HCT116 (cell line): ENCODE measurements around the gene TNNI2. TPM values are rescaled to one million over a fixed set of nuclear protein-coding genes. Genes with fewer than 3 reads are reported as not detected.

Experiments
- ATAC-seq: fragments of 200-7000 bp; cut with Tn5 transposase; 2 replicates; pipeline ENCODE4 v1.9.1; 2020; ENCODE audit warnings: mild to moderate bottlenecking, moderate library complexity
- BruUV-seq: library from RNA; stranded (reverse); fragments of 400-500 nt; replicated peaks from 2 replicates; lab custom pipeline; 2021; lab: Mats Ljungman, UMichigan
- CTCF ChIA-PET: fragments of 300-600 bp; sonication (Branson Sonifier 250); formaldehyde crosslinking; loops from one replicate; lab custom pipeline; 2021; ENCODE audit warnings: antibody characterized with exemption; lab: Charles Lee
- POLR2A ChIA-PET: fragments of 300-600, 350-600 bp; sonication (Branson Sonifier 250); formaldehyde crosslinking; loops from one replicate; lab custom pipeline; 2021; ENCODE audit warnings: antibody characterized with exemption; lab: Charles Lee
- RAD21 ChIA-PET, 2 experiments: fragments of 300-600 bp; sonication (Branson Sonifier 250); formaldehyde crosslinking; loops; one replicate each; lab custom pipeline; 2023; ENCODE audit warnings: low total read pairs in 2 of 2; ENCODE audit not compliant: uncharacterized antibody in 2 of 2, unreplicated experiment in 2 of 2, low non-redundant PET in 1 of 2; lab: Charles Lee
- DNase-seq: peaks from one replicate; pipeline ENCODE4 v3.0.0-alpha.2; 2010; ENCODE audit warnings: low read depth, low spot score
- H2AFZ ChIP-seq: fragments of 200-600 bp; shearing (Covaris generic), sonication (generic); 2 replicates; pipeline ENCODE4 v1.6.1; 2017; ENCODE audit warnings: low read depth, mixed run types, mixed read lengths, antibody characterized with exemption, low read length; ENCODE audit not compliant: poor library complexity, severe bottlenecking
- H3K27ac ChIP-seq: 2 replicates; pipeline ENCODE4 v1.5.1; 2012; ENCODE audit warnings: low read depth, low read length
- H3K27me3 ChIP-seq: fragments of 200-600 bp; sonication (generic); 2 replicates; pipeline ENCODE4 v1.6.1; 2016; ENCODE audit warnings: mixed run types, low read length, mixed read lengths; ENCODE audit not compliant: insufficient read depth
- H3K36me3 ChIP-seq, 2 experiments: fragments of 200-500 bp in 1 of 2; fragments of 200-600 bp in 1 of 2; sonication (Bioruptor generic) in 1 of 2; sonication (generic) in 1 of 2; 2 replicates each; pipeline versions ENCODE4 v1.5.1 to v1.6.1; 2014 to 2016; ENCODE audit warnings: low read length in 2 of 2, inconsistent platforms in 1 of 2, mixed read lengths in 1 of 2, mixed run types in 1 of 2; ENCODE audit not compliant: insufficient read depth in 2 of 2, control insufficient read depth in 1 of 2
- H3K4me1 ChIP-seq, 2 experiments: fragments of 200-600 bp in 1 of 2; sonication (generic) in 1 of 2; 2 replicates each; pipeline versions ENCODE4 v1.5.1 to v1.6.1; 2012 to 2017; ENCODE audit warnings: low read length in 2 of 2, inconsistent platforms in 1 of 2, mild to moderate bottlenecking in 1 of 2, mixed read lengths in 1 of 2, mixed run types in 1 of 2, moderate library complexity in 1 of 2; ENCODE audit not compliant: insufficient read depth in 2 of 2, control insufficient read depth in 1 of 2
- H3K4me2 ChIP-seq: fragments of 200-600 bp; sonication (generic); 2 replicates; pipeline ENCODE4 v1.6.1; 2017; ENCODE audit warnings: mixed run types, low read length, mixed read lengths
- H3K4me3 ChIP-seq, 2 experiments: fragments of 200-600 bp in 1 of 2; sonication (generic) in 1 of 2; replicated peaks in 1 of 2; 2 replicates each; pipeline ENCODE4 v1.5.1; 2011 to 2016; ENCODE audit warnings: low read length in 2 of 2, control low read depth in 1 of 2, low read depth in 1 of 2, mild to moderate bottlenecking in 1 of 2, mixed read lengths in 1 of 2, mixed run types in 1 of 2
- H3K79me2 ChIP-seq: fragments of 200-600 bp; sonication (generic); 2 replicates; pipeline ENCODE4 v1.6.1; 2017; ENCODE audit warnings: mild to moderate bottlenecking, mixed run types, low read length, moderate library complexity, mixed read lengths; ENCODE audit not compliant: insufficient read depth
- H3K9ac ChIP-seq: fragments of 200-600 bp; sonication (generic); 2 replicates; pipeline ENCODE4 v1.6.1; 2016; ENCODE audit warnings: low read length, mixed read lengths
- H3K9me2 ChIP-seq: fragments of 200-600 bp; sonication (generic), shearing (Covaris generic); 2 replicates; pipeline ENCODE4 v1.6.1; 2017; ENCODE audit warnings: mixed run types, mild to moderate bottlenecking, moderate library complexity; ENCODE audit not compliant: insufficient read depth
- H3K9me3 ChIP-seq, 2 experiments: fragments of 200-500 bp in 1 of 2; fragments of 200-600 bp in 1 of 2; sonication (Bioruptor generic) in 1 of 2; sonication (generic) in 1 of 2; 2 replicates each; pipeline ENCODE4 v1.6.1; 2014 to 2017; ENCODE audit warnings: low read length in 2 of 2, mixed read lengths in 2 of 2, inconsistent platforms in 1 of 2, low read depth in 1 of 2, mild to moderate bottlenecking in 1 of 2, mixed run types in 1 of 2, moderate library complexity in 1 of 2; ENCODE audit not compliant: control insufficient read depth in 1 of 2, insufficient read depth in 1 of 2
- H4K20me1 ChIP-seq: fragments of 200-600 bp; sonication (generic), shearing (Covaris generic); 2 replicates; pipeline ENCODE4 v1.6.1; 2017; ENCODE audit warnings: mixed run types, mild to moderate bottlenecking, moderate library complexity; ENCODE audit not compliant: insufficient read depth
- EZH2 ChIP-seq: fragments of 200-600 bp; sonication (generic); IDR thresholded peaks from 2 replicates; pipeline ENCODE4 v1.6.1; 2017; ENCODE audit warnings: antibody characterized with exemption, mixed run types
- JUND ChIP-seq: IDR thresholded peaks from 2 replicates; pipeline ENCODE4 v1.6.1; 2012
- POLR2A ChIP-seq: IDR thresholded peaks from 2 replicates; pipeline ENCODE4 v1.7.0; 2011; ENCODE audit warnings: borderline replicate concordance; ENCODE audit not compliant: insufficient read depth, insufficient read length; ENCODE audit errors: extremely low read depth
- POLR2AphosphoS5 ChIP-seq: IDR thresholded peaks from 2 replicates; pipeline ENCODE4 v1.6.1; 2011; ENCODE audit warnings: mild to moderate bottlenecking, low read depth, low read length, moderate library complexity
- RAD21 ChIP-seq: IDR thresholded peaks from 2 replicates; pipeline ENCODE4 v1.6.1; 2012; ENCODE audit warnings: low read depth, mild to moderate bottlenecking
- SP1 ChIP-seq: IDR thresholded peaks from 2 replicates; pipeline ENCODE4 v1.6.1; 2012; ENCODE audit warnings: low read depth
- TCF7L2 ChIP-seq: IDR thresholded peaks from 2 replicates; pipeline ENCODE4 v1.7.0; 2011; ENCODE audit warnings: borderline replicate concordance, inconsistent platforms; ENCODE audit not compliant: insufficient read depth, insufficient read length; ENCODE audit errors: extremely low read depth
- ZFX ChIP-seq: fragments of 450-650 bp; IDR thresholded peaks from 2 replicates; pipeline ENCODE4 v1.6.1; 2017
- intact Hi-C: fragments of 100-400 bp; cut with micrococcal nuclease; formaldehyde crosslinking; loops from 2 replicates; pipeline ENCODE4 v1.10.0; 2022
- total RNA-seq: library from RNA; stranded (reverse); gene quantifications from one replicate; pipeline ENCODE4 v1.2.1, GENCODE V29; 2021; ENCODE audit not compliant: unreplicated experiment
- TF ChIP-seq, protein P1 (sequence below): IDR thresholded peaks from 2 replicates; pipeline ENCODE4 v1.6.1; 2012; ENCODE audit warnings: low read depth

Gene TNNI2
- total RNA-seq, 1 experiment from 2014 or later = not detected

DNA sequence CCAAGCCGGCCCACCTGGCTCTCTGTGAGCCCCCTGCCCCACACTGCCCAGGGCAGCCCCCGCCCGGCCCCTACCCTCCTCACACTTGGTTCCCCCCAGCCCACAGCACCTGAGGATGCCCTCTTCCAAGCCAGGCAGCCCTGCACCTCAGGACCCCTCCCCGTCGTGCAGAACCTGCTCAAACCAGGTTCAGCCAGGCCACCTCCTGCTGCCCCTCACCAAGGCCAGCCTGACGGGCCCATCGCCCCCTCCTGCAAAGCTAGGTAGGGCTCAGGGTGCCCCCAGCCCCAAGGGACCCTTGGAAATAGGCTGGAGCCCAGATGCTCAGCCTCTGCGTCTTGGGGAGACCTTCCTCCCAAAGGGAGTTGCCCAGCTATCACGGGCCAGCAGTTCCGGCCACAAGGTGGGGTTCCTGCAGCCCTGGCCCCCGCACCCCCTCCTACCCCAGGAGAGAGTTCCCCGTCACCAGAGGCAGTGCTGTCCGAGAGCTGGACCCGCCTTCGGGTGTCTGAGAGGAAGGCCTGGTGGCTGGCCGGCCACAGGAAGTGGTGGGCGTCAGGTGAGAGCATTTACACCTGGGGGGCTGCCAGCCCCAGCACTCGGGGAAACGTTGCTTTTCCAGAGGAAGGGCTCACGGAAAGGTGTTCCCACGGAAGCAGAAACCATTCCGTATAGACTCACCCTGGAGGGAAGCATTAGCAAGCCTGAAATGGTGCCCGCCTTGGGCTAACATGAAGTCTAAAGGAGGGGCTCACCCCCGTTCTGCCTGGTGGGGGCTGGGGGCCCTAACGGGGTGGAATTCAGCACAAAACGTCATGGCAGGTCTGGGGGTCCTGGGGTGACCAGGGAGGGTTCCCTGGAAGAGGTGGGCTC, 7.2 kb upstream of the TNNI2 start:
- Histone ChIP-seq H2AFZ (peak overlapping the region; percentile 82), H3K4me3 (no peak overlapping the region), H3K9ac (no peak overlapping the region)

More for the DNA sequence above, 7.2 kb upstream of the TNNI2 start:
- ChIA-PET CTCF (interaction anchor here (1.0 to 5.0 kb wide), 4 partner anchors 16 to 178 kb away, joined by 3 to 259 read pairs (median 45); no protein-coding TSS in a partner anchor), RAD21 (interaction anchor here in 1 of 2 experiments (1.3 kb wide), 1 partner anchor 125 kb away, joined by 5 read pairs; no protein-coding TSS in a partner anchor), POLR2A (no interaction called here)
- Histone ChIP-seq H4K20me1 (no peaks in the 10 kb centered on the region), H3K4me1 (peaks cover 65 to 90% of the 10 kb centered on the region in 2 experiments), H3K27me3 (no peaks in the 10 kb centered on the region), H3K9me2 (no peaks in the 10 kb centered on the region), H3K9me3 (no peaks in the 10 kb centered on the region), H3K27ac (no peak overlapping the region; the same call in 1 of the 2 replicates), H3K4me2 (peak overlapping the region; percentile 85), H3K36me3 (no peaks in the 10 kb centered on the region), H3K79me2 (no peaks in the 10 kb centered on the region)
- DNase-seq = no peak
- TF ChIP-seq TCF7L2 (no peak), ZFX (no peak), EZH2 (no peak), RAD21 (no peak), JUND (no peak), SP1 (no peak), POLR2AphosphoS5 (no peak), POLR2A (no peak)
- TF ChIP-seq, protein P1, sequence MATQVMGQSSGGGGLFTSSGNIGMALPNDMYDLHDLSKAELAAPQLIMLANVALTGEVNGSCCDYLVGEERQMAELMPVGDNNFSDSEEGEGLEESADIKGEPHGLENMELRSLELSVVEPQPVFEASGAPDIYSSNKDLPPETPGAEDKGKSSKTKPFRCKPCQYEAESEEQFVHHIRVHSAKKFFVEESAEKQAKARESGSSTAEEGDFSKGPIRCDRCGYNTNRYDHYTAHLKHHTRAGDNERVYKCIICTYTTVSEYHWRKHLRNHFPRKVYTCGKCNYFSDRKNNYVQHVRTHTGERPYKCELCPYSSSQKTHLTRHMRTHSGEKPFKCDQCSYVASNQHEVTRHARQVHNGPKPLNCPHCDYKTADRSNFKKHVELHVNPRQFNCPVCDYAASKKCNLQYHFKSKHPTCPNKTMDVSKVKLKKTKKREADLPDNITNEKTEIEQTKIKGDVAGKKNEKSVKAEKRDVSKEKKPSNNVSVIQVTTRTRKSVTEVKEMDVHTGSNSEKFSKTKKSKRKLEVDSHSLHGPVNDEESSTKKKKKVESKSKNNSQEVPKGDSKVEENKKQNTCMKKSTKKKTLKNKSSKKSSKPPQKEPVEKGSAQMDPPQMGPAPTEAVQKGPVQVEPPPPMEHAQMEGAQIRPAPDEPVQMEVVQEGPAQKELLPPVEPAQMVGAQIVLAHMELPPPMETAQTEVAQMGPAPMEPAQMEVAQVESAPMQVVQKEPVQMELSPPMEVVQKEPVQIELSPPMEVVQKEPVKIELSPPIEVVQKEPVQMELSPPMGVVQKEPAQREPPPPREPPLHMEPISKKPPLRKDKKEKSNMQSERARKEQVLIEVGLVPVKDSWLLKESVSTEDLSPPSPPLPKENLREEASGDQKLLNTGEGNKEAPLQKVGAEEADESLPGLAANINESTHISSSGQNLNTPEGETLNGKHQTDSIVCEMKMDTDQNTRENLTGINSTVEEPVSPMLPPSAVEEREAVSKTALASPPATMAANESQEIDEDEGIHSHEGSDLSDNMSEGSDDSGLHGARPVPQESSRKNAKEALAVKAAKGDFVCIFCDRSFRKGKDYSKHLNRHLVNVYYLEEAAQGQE = no peak
- intact Hi-C loops = loop anchor here (1.0 to 2.0 kb wide), 3 partner anchors 137 to 285 kb away; no protein-coding TSS in a partner anchor
- no TSS peak for BruUV-seq
- no peak for ATAC-seq
